GM11168 (cell line): ENCODE measurements around the gene CEBPE.

Experiments used
- in situ Hi-C: fragments of 300-500 bp; cut with MboI; formaldehyde crosslinking; loops from one replicate; pipeline ENCODE4 v1.12.0; 2022; ENCODE audit warnings: low sequenced_read_pairs; ENCODE audit not compliant: unreplicated experiment

CEBPE gene

DNA sequence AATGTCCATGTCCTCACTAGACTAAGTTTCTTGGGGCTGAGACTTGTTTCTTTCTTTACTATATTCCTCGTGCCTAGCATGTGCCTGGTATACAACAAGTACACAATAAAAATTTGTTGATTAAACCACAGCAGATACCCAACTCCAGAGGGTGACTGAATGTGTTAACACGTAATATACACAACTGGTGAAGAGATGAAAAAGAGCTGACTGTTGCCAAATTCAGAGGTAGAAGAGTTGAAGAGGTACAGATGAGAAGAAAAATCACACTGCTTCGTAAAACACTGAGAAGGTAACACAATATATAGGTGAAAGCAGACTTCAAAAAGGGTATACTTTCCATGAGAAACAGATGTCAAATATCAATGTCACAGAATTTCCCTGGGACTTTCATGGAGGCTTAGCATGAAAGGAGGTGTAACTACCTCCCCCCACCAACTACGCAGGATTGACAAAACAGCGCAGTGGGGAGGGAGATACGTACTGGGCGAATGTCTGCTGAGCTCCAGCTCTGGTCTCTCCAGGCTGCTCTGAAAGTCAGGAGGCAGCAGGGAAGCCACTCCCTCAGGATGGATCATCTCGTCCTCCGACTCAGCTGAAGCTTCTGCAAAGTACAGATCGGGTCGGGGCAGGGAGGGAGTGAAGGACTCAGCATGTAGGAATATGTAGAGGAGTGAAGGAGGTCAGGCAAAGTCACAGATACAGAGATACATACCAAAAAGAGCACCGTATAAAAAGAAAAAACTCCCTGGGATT, 29.4 kb downstream of the CEBPE start:
- in situ Hi-C loops, result no loop called here

DNA sequence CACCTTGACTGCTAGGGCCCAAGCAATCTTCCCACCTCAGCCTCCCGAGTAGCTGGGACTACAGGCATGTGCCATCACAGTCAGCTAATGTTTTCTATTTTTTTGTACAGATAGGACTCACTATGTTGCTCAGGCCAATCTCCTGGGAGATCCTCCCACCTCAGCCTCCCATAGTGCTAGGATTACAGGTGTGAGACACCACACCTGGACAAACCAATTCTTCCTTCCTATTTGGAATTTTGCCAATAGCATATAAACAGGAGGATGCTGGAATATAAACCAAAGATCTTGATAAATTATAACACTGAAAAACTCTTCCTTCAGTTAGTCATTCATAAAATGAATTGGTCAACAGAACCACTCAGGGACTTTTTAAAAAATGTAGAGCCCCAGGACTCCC, 32.5 kb downstream of the CEBPE start:
- in situ Hi-C loops, result no loop called here

DNA sequence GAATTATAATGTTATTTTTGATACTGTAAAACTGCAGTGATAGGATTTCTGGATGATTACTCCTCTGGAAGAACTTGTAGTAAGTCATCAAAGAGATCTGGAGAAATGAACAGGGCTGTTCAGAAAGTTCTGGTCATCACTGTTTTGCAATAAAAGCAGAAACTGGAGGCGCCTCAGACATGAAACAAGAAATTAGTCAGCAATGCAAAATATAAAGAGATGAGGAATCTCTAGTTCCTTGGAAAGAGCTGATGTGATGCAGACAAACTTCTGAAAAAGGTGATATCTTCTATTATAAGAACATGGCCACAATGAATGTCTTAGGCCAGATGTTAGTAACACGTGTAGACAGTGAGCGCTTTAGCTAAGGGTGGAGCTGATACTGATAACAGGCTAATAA, 33.6 kb downstream of the CEBPE start:
- in situ Hi-C loops, result no loop called here

DNA sequence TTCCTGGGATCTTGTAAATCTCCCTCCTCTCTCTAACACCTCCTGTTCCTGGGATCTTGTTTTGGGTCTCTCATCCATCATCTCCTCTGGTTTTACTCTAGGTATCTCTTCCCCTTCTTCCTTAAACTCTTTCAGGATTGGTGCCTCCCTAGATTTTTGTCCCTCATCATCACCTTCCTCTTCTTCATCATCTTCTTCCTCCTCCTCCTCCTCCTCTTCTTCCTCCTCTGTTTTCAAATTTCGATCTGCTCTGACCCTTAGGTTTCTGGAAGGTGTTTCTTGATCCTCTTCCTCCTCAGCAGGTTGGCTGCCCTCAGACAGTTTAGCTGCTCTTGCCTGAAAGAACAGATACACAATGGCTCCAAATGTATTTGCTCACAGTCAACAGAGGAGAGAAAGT, 38.6 kb downstream of the CEBPE start:
- in situ Hi-C loops, result no loop called here

DNA sequence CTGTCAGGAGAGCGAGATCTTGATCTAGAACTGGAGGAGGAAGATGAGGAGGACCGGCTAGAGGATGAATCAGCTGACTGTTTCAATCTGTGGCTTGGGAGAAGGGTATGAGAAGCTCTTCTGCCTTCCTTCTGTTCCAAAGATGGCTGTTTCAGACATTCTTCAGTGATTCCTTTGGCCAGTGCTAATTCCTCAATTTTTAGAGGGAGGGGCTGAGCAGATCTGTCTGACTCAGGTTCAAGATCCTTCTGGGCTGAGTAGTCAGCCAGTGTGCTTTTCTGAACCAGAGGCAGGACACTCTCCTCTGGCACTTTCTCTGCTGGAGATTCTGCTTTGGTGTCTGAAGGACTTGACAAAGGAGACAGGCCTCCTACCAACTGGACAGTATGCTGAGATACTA, 39.3 kb downstream of the CEBPE start:
- in situ Hi-C loops, result no loop called here

DNA sequence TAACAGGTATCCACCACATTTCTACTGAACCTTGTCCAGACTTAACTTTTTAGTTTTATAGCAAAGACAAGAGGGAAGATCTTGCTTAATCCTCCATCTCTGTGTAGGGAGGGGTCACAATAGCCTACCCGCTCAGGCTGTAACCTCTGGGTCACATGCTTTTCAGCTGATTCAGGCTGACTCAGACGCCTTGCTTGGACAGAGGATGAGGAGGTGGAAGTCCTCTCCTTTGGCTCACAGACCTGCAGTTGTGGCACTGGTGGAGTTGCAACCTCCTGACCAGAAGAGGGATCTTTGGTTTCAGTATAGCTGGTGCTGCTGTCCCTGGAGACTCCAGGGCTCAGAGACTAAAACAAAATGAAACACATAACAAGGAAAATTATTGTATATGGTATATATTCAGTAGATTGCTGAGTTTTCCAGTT, 40.4 kb downstream of the CEBPE start:
- in situ Hi-C loops, result no loop called here

DNA sequence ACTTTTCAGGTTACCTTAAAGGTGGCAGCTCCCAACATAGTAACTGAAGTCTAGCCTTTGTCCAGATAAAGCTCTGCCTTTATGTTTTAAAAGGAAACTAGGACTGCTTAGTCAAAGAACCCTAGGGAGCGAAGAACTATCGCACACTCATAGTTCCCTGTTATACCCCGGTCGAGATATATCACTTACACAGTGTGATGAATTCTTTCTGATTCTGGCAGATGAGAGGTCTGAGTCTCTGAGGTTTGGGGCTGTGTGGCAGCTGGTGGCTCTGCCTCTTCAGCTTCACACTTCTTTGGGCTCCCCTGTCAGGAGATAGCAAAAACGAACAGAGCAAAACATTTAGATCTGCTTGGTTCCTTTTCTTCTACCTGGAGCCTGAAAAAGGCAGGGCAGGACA, 41.1 kb downstream of the CEBPE start:
- in situ Hi-C loops, result no loop called here

DNA sequence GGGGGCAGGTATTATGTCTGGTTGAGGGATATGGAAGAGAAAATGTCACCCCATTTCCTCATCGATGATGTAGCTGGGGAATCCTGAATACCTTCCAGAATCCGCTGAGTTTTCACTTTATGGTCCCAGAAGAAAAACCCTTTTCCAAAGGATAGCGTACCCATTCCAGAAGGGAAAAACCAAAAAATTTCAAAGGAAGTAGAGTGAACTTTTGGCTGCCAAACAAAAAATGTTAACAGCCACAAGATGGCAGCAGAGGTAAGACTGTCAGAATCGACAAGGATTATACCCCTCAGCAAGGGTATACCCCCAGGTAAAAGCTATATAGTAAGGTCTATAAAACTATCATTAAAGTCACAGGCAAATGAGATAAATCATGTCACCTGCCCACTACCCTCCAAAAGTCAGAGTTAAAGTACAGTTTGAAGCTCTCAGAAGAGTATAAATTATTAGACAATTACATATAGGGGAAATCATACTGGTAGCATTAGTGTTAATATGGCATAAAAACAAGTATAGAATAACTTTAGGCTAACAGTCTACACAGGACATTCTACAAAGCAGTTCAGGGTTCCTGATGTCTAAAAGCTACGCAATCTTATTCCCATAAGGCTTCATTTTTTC, 42.2 kb downstream of the CEBPE start:
- in situ Hi-C loops, result no loop called here

DNA sequence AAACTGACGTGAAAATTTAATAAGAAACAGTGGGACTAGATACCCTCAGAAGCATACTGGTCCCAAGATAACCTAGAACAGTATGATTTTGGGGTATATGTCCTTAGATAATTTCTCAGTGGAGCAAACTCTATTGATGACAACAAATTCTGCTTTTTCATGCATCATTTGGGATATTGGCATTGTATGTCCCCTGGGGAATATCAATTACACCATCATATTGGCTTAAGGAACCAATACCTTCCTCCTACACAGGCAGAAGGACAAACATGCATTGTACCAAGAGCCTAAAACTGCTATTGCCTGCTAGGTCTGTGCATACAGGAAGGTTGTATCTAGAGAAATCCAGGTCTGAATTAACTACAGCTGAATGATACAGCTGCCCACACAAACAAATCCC, 44.1 kb downstream of the CEBPE start:
- in situ Hi-C loops, result no loop called here

DNA sequence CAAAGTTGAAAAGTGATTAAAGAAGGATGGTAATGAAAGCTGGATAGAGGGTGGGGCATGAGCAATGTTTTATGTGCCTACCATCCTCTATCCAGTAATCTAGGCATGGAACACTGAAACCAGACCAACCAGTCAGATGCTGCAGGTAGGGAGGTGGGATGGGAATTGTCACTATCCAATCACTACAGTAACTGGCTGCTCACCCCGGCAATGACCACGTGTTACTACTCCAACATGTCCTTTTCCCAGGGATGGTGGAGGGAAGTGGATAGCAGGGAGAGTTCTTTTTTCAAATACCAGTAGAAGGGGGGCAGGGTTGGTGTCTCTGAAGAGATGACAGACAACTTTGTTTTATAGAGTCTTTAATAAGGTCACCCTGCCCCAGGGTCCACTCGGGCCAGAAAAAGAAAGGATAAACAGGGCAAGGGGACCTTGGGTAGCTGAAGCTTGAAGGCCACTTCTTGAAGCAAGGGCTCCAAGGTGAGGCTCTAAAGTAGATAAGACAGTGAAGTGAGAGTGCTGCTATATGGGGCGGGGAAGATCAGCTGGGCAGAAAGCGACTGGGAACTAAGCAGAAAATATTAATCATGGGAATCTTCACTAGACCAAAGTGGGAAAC, 47.0 kb downstream of the CEBPE start:
- in situ Hi-C loops, result no loop called here

DNA sequence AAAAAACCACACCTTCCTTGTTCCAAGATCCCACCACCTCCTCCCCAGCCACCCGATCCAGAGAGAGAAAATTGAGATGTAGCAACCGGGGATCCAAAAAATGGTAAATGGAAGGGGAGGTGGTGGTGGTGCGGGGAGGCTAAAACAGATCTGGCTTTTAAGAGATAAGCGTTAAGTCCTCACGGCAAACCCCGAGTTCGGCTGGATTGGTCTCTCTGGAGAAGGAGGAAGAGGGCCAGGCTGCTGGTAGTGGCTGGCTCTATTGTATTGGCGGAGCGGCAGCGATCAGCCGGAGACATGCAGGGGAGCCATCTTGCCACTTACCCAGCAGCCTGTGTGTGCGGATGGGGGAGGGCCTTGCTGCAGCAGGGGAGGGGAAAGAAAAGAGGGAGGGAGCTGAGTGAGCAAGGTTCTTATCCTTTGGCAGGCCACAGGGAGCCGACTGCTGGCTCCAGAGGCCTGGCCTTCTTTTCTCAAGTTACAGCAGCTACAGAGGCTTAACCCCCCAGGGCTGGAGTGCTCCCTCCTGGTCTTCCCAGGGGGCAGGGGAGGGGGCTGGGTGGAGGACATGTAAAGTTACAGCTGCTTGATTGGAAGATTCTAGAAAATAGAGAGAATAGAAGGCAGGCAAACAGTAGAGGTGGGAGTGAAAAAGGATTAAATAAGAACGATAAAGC, 47.7 kb downstream of the CEBPE start:
- in situ Hi-C loops, result no loop called here

DNA sequence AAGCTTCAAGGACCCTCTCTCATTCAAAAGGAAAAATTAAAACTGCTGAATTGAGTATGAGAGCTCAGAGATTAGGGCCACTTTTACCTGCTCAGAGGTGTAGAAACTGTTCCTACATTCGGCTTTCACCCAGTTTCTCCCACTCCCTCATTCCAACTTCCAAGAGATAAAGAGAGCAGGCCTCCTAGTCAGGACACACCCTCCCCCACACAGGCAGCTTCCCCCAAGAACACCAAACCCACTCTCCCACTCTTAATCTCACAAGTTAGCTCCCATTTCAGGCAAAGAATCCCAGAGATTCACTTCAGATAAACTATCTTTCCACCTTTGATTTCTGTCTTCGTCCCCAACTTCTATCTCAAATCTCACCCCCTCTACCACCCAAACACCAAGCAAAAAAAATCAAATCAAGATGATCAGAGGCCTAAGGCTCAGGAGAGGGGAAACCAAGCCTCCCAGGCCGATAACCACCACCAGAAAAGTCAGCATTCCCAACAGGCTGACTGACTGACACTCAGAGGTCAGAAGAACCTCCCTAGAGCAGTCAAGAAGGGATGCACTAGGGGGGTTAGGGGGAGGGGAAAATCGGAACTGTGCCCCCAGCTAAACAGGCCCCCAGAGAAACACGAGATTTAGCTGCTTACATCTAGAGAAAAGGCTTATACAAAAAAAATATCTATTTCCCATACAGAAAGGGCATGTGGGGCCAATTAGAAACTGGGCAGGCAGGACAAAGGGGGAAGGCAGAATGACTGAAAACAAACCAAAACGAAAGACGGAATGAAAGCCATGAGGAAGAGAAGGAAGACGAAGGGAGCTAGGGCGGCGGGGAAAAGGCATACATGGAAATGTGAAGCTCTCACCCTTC, 48.6 kb downstream of the CEBPE start:
- in situ Hi-C loops, result no loop called here

DNA sequence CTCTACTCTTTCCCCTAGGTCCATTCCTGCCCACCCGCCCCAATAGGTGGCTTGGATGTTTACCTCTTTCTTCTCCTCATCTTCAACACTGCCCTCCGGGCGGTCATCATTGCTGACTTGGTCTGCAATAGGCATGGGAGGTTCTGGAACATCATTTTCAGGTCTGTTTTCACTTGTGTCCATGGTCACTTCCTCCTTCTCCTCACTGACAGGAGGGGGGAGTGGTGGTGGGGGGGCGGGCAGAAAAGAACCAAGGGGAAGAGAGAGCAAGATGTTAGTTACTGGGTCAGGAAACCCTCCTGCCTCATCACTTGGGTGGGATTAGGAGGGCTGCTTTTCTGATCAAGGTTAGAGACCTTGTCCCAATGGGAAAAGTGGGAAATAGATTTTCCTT, 49.6 kb downstream of the CEBPE start:
- in situ Hi-C loops, result loop anchor here (5.0 kb wide), 1 partner anchor 77 kb away; no protein-coding TSS in a partner anchor

DNA sequence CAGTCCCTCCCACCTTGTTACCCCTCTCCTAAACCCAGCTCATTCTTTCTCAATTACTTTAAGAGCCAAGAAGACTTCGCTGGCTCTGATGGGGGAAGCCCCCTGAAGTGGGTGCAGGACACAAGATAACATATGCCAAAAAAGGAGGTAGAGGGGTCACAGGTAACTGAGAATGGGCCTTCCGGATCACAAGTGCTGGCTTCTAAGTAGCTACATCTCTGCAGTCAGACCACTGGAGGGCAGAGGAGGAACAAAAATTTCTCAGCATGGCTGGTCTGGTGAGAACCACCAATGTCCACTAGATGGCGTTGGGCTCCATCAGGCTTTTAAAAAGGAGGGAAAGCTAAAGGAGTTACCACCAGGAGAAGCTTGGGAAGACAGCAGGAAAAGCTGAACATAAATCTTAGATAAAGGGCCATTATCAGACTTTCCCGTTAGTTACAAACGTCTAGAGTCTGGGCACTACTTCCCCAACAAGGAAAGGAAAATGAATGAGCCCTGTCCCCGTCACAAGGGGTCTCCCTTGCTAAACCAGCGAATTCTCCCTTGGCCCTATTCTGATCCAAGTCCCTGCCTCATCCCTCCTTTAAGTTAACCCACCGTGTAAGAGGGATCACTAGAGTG, 50.2 kb downstream of the CEBPE start:
- in situ Hi-C loops, result loop anchor here (5.0 kb wide), 1 partner anchor 77 kb away; no protein-coding TSS in a partner anchor

DNA sequence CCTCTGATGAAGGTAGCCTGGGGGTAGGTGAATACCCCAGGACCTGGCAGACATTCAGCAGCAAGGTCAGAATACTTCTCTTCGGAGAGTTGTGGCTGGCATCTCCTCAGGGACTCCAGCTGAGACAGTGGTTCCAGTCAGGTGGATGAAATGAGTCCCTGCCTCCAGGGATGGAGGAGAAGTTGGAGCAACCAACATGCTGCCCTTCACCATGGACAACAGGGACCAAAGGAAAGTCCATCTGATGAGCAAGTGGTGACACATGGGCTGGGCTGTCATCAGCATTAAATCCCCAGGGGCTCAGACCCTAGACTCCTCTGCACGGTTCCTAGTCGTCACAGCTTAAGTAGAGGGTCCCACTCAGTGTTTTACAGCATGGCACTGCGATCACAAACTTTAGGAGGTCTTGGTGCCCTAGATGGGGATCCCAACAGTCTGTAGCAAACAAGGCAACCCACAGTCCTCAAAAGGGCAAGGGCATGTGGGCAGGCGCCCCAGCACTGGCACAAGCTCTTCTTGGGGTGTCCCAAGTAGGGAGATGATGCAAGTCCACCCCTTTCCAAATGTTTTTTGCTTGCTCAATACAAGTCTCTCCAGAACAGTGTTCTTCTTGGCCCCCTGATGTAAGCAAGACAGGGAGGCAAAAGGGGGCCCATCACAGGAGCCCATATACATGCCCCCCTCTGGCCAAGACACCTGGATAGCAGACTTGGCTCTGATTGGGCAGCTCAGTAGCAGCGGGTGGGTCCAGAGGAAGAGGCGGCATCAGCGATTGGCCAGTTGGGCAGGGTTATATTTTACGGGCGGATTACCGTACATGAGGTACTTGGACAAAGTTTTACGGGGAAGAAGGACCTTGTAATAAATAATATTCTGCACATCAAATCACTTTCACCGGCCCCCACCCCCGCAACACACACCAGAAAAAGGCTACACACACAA, 50.9 kb downstream of the CEBPE start:
- in situ Hi-C loops, result loop anchor here (5.0 kb wide), 1 partner anchor 76 kb away; no protein-coding TSS in a partner anchor
